Stimulated activated CD4-positive, alpha-beta T cell treated with anti-CD3 and anti-CD28 coated beads, TNF-alpha, amount 100 ng/mL, for 4 hours (primary cell): ENCODE measurements around the gene GHR.

Experiments used
- DNase-seq, 3 experiments: peaks; one replicate each; pipeline ENCODE4 v3.0.0-alpha.2; 2020; ENCODE audit warnings: low read depth in 3 of 3

The GHR gene

DNA sequence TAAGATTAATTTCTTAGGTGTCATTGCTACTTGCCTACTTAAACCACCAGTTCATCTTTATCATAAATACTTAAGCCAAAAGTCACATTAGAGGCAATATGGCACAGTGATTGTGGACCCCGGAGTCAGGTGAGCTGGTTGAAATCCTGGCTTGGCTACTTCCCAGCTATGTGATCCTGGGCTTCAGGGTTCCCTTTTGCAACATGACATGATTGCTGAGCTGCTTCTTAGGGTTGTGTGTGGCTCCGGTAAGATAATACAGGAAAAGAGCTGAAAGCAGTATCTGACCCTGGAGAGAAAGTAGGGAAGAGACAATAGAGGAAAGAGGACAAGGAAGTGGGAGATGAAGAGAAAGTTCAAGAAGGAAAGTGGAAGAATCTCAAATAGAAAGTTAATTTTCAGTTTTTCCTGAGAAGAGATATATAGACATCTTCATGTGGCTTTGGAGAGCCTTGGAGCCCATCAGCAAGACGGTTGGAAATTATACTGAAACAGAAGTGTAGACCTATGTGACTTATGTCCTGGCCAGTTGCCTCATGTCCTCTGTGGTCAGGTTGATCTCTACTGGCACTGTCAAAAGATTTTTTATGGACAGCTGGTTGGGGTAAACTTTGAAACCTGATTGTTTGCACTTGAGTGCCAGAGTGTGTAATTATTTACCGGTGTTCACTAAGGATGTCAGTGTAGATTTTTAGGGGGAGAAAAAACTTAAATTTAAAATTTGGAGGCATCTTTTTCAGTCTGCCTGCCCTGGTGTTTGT, 93.2 kb downstream of the GHR start:
- DNase-seq = no peak

DNA sequence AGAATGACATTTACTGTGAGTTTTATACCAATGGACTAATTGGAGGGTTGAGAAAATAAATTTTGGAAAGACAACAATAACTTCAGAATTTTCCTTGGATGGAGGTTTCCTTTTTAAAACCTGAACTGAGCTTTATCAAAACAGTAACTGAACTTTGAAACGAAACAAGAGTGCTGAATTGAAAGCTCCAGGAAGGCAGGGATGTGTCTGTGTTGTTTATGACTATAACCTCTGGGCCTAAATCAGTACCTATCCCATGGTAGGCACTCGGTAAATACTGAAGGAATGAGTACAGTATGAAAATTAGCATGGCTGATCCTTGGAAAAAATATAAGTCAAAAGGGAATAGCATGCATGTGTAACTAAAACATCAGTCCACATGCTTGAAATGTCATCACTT, 93.9 kb downstream of the GHR start:
- DNase-seq = no peak

DNA sequence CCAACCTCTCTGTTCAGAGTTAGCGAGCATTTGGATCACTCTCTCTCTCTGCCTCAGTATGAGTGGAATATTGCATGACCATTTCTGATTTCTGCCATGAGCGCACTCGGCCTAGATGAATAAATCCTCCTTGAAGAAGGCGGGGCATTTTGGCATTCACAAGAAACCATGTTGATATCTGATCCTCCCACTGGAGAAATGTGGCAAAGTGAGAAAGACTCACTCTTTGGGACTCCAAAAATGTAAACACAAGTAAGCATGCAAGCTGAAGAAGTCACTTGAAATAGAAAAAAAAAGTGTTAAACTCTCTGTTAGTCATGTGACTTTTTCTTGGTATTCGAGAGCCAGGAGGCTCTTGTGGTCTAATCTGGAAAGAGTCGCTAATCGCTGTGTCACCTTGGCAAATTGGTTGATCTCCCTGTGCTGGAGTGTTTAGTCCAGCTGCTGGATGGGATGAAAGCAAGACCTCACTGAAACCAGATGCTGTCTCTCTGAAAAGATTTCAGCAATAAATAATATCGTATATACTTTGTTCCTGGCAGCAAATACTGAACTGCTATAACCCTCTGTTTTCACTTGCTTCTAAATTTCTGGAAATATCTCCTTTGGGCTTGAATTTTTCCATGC, 95.5 kb downstream of the GHR start:
- DNase-seq = no peak

DNA sequence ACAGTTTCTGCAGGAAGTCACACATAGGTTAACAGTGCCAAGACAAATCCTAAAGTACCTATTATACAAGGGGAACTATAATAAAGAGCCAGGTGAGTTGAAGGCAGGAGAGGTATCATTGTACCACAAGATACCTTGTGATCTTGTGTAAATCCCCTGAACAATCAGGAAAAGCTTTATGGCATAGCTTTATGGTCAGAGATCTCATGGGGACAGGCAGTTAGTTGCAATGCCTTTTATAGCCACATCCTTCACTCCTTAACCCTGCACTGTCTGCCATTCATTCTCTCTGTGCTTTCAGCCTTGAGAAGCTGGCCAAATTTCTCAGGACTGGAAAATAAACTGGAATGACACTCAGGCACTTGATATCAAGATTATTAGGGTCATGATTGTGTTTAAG, 97.0 kb downstream of the GHR start:
- no peak for DNase-seq

DNA sequence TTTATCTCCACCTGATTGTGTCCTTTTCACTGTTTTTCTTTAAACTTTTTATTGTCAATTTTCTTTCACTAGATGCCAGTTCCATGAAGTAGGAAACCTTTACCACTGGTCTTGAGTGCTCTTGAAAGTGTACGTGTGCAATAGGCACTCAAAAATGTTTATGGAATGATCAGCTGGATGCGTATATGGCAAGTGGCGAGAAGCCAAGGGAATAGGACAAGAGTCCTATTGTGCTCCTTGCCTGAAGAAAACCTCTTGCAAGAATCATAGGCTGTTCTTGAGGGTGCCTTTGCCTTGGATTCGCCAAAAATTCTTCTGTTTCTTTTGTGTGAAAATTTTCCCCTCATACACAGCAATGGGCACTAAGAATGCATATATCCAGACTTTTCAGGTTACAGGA, 97.7 kb downstream of the GHR start:
- DNase-seq = no peak

DNA sequence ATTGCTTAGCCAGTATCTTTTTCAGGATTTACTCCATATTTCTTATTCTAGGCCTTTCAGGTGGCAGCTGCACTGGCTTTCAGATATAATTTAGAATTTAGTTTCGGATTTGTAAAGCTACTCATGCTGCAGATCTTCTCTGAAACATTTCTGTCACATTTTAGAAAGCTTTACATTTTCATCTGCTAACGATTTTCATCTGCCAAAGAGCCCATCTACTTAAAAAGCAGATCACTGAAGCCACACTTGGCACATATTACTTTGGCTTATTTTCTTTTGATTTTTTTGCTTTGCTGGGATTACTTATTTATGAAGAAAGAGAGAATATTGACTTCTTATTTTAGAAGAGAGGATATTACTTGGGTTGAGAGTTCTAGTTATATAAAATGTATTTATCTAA, 98.2 kb downstream of the GHR start:
- DNase-seq = no peak

DNA sequence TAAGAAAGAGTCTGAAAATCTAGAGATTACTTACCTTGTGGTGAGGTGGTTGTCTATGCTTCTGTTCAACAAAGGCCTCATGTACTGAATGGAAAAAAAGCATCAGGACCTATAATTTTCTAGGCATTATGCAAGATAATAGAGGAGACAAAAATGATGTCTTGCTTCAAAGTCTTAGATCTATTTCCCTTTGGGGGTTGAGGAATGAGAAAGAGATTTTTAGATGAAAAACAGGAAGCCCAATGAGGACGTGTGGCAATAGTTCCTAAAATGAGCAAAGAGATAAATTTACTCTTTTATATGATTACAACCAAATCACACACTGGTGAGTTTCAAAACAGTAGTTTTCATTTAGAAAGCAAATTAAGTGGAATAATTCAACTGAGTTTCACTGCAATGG, 99.5 kb downstream of the GHR start:
- DNase-seq = no peak

DNA sequence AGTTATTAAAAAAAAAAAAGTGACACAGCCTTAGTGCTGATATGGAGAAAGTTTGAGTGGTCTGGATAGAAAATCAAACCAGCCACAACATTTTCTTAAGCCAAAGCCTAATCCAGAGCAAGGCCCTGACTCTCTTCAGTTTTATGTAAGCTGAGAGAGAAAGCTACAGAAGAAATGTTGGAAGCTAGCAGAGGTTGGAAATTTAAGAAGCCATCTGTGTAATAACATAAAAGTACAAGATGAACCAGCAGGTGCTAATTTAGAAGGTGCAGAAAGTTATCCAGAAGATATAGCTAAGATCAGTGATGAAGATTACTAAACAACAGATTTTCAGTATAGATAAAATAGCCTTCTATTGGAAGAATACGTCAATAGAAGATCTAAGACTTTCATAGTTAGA, 102.9 kb downstream of the GHR start:
- no peak for DNase-seq

DNA sequence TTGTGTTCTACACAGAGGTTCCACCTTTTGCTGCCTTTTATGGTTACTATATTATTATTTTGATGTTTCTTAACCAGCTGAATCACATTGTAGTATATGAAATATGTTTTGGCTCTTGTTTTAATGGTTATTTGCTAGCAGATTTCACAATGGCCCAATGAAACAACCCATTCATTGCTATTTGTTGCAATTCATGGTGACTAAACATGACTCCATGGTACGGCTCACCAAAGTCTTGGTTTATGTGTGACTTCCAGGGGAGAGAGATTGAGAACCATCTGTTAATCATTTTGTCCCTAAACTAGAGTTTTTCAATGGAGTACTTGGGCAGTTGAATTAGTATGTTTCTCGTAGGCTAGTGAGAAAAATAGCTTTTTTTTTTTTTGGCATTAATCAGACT, 108.4 kb downstream of the GHR start:
- no peak for DNase-seq

DNA sequence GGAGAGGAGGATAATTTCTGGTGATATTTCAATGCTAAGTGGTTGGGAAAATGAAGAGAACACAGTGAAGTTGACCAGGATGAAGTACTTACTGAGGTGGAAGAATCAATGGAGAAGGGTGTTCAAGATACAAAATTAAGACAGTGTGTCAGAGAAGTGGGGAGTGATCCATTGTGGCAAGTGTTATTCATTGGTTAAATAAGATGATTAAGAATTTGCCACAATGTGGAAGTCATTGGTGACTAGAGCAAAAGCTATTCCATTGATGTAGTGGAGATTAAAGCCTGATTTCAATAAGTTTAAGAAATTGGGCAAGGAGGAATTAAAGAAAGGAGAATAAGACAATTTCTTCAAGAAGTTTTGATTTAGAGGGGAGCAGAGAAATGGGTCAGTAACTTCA, 118.9 kb downstream of the GHR start:
- DNase-seq = no peak

DNA sequence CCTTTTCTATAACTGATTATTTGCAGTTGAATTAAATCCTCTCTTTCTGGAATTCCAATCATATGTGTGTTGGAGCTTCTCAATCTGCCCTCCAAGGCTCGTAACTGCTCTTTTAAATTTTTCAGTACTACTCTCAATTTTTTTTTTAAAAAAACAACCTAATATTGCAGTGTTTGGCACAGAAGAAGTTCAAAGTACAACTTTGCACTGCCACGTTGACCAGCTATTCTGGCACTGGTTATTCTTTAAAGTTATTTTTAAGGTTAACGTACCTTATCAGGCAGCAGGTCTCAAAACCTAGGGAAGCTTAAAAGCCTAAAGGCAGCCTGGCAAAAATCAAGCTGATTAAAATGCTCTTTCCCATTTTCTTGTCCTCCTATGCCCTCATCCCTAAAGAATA, 120.5 kb downstream of the GHR start:
- no peak for DNase-seq

DNA sequence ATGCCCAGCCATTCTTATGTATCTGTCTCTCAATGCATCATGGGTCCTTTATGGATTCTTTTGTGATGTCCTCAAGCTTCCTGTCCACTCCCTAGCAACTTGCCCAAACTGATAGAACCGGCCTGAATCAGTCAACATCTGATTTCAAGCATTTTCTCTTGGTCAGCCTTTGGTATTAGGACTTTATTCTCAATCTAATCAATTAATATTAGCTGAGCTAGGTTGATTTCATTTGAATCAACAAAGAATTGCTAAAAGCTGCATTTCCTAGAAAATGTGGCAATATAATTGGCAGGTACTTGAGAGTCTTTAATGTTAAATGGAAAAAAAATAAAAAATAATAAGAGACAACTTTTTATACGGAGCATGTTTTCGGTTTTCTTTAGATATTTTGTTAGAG, 121.8 kb downstream of the GHR start:
- no peak for DNase-seq

DNA sequence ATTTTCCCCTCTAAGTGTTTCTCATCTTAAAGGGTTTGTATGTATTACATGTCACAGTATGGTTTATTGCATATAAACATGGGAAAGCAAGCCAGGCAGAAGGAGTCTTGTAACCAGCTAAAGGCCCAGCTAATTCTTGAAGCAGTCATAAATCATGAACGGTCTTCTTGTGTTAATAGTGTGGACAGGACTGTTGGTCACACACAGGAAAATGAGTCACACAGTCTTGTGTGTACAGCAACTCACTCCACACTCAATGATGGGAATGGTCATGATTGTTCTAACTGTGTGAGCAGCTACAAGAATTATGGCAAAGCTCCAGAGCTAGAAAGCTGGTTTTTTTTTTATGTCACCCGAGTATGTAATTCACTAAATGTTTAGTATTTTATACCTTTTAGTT, 123.9 kb downstream of the GHR start:
- DNase-seq = no peak

DNA sequence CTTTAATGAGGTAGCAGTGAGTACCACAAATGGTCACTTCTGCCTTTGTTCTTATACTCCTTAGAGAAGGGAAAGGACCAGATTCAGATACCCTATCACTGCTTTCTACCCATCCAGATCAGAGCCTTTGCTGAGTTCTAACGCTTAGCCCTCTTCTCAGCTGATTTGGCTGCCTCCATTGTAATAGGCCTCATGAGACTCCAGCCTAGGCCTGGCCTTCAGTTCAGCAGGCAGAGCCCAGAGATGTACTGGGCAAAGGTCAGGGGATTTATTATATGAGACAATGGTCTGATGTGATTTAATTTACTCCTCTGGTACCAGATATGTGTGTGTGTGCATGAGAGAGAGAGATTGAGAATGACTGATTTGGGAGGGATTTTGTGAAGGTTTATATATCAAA, 124.7 kb downstream of the GHR start:
- no peak for DNase-seq

DNA sequence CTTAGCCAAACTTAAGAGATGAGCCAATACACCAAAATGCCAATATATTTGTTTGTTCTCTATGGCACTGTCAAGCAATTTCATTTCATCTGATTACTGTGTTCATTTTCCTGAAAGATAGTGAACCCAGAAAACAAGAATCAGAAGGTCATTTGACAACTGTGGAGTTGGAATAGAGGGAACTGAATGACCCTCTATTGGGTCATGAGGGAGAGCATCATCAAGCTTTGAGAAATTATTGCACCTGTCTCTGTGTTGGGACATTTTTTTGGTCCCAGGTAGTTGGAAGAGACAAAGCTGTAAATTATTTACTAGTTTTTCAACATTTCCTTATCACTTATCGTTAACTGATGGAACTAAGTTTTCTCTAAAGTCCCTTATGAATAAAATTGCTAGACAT, 129.4 kb downstream of the GHR start:
- DNase-seq = no peak

DNA sequence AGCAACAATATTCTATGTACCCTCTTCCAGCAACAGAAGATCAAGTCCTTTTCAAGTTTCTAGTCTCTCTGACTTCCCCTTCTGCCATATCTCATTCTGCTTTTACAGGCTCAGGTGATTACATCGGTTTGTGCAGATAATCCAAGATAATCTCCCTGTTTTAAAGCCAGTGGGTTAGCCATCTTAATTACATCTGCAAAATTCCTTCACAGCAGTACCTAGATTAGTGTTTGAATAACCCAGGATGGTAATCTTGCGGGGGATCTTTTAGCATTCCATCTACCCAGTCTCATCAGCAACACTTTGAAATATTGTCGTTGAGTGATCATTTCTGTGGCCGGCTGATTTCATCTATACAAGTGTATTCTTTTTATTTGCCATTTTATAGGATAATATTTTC, 130.2 kb downstream of the GHR start:
- no peak for DNase-seq

DNA sequence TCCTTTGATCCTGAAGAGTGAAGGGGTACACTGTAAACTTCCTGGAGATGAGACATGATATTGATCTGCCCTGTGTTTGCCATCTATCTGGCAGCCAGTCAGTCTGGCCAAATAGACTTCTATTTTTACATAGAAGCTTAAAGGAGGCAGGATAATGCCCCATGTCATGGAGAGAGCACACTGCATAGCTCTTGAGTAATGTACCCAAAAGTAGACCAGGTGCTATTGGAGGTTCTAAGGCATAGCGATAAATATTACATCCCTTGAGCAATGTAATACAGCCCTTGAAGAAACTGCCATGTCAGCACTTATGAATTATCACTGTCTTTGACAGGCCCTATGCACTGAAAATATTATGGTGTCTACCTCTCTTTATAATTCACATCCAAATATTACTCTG, 131.8 kb downstream of the GHR start:
- no peak for DNase-seq

DNA sequence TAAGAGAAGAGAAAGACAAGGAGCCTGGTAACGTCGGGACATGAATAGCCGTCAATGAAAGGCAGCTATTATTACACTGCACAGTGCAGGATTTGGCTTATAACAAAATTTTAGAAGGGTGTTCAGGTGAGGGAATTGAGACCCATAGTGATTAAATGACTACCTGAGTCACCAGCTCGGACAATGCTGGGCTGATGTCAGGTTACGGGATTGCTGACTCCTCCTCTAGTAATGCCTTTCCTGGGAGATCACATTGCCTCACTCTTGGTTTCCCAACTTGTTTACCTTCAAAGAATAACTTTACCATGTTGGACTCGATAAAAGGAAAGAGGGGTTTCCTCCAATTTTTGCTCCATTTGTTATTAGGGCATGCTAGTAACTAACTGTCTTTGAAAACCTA, 132.6 kb downstream of the GHR start:
- no peak for DNase-seq

DNA sequence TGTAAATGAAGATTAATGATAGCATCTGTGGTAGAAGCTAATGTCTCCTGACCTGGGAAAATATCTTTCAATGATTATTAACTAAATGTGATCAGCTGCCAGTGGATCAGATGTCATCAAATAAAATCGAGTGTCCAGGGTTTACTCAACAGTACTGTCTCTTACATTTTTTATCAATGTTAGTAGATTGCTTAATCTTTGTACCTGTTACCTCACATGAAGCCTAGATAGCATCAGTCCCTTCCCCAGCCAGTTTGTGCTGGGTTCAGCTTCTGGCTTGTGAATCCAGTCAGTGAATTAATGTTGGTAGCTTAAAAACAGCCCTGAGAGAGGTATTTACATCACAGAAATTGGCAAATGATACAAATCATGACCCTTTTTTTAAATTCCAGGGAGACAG, 134.4 kb downstream of the GHR start:
- no peak for DNase-seq

DNA sequence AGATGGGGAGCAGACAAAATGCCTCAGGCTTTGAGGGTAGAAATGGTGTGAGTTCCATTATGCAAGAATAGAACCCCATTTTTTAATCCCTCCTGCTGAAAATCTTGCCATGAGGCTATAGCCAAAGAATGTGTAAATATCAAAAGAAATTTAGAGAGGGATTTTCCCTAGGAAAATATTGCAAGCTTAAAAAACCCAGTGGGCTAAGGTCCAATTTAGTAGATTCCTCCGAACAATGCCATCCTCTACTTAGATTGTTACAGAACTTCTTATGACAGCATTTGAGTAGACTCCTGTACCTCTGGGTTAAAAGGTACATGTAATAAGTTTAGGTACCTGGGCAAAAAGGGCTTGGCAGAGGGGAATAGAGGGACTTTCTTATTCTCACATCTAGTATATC, 138.4 kb downstream of the GHR start:
- DNase-seq = no peak

DNA sequence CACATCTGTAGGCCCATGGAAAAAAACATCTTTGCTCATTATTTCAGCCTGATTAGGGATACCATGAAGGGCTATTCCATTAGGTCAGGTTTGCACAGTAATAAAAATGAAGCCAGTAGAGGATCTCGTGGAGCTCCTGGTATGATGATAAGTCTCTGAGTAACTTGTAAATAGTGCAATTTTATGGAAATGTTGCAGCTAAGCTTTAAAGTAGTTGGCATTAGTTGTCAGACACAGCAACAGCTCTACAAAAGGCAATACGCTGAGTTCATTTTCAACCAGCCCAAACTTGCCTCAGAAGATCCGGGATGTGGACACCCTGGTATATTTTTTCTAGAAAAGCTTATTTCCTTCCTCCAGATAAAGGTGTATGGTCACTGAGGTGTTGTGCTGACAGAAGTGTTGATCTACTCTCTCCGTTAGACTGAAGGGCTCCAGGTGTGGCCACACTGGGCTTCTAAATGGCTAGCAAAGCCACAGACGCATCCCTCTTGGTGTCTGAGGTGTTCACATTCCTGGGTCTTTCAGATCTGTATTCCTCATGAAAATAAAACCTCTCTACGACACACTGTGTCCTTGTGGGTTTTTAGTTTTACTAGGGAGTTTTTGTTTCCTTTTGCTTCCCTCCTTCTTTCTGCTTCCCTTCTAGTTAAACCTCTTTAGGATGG, 141.6 kb downstream of the GHR start:
- DNase-seq = no peak

DNA sequence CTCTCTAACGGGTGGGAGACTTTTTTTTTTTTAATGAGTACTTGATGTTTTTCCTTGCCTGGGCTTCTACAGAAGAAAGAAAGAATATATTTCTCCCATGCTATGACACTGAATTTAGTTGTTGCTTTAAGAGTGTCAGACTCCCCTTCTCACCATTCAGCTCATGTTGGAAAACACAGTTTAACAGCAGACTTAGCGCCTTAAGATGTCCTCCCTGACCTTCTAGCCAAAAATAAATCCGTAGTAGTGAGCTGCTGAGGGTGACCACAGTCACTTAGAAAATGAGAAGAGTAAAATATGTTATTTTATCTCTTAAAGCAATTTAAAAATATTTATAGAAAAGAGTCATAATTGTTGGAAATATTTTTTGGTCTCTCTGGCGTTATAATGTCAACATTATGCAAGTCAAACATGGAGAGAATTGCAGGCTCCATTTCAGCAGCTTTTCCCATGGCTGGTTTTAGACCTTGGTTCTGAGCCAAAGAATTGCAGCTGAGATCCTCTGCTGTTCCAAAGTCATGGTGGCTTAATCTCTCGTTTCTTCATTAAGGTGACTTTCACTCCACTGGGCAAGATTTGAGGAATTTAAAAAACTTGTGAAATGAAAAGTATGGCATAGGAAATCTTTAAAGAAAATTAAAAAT, 143.5 kb downstream of the GHR start:
- no peak for DNase-seq

DNA sequence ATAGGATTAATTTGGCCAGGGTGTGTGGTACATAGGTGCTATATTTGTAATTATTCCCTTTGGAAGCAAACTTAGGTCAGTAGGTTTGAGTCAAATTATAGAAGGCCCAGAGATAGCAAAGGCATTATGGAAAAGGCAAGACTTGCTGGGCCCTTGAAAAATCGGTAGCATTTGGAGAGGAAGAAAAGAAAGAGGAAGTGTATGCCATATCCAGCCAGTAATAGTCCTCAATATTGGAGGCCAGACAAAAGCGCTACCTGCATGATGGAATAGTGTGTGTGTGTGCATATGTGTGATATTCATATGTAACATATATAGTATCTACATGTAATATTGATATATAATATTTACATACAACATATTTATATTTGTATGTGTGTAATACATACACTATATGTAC, 146.1 kb downstream of the GHR start:
- DNase-seq = no peak
